Ectodermal cell (in vitro differentiated cells): ENCODE measurements around the gene FRMD6.

Experiments used
- H3K27ac ChIP-seq: 2 replicates; pipeline ENCODE4 v1.7.0; 2013; ENCODE audit warnings: mild to moderate bottlenecking, low read depth, low read length; ENCODE audit not compliant: insufficient read depth, poor library complexity, severe bottlenecking
- H3K27me3 ChIP-seq: 2 replicates; pipeline ENCODE4 v1.7.0; 2013; ENCODE audit warnings: mild to moderate bottlenecking, low read length; ENCODE audit not compliant: insufficient read depth, control insufficient read depth, poor library complexity, severe bottlenecking
- H3K36me3 ChIP-seq: one replicate; pipeline ENCODE4 v1.7.0; 2013; ENCODE audit warnings: low read length; ENCODE audit not compliant: control insufficient read depth, insufficient read depth
- H3K4me1 ChIP-seq: one replicate; pipeline ENCODE4 v1.7.0; 2013; ENCODE audit warnings: low read length; ENCODE audit not compliant: control insufficient read depth, insufficient read depth
- H3K4me3 ChIP-seq: 2 replicates; pipeline ENCODE4 v1.7.0; 2013; ENCODE audit warnings: low read depth, low read length, control low read depth; ENCODE audit not compliant: insufficient read depth
- H3K9me3 ChIP-seq: 2 replicates; pipeline ENCODE4 v1.7.0; 2013; ENCODE audit warnings: mild to moderate bottlenecking, low read length, moderate library complexity; ENCODE audit not compliant: control insufficient read depth
- WGBS, 2 experiments: methylation state at CpG; one replicate each; pipeline ENCODE4 v1.1.7; 2013; ENCODE audit warnings: missing lambda C conversion rate in 2 of 2; 5-methylcytosine and 5-hydroxymethylcytosine counted together

Gene FRMD6

GRCh38 chr14:51715250-51715649, 63.5 kb downstream of the FRMD6 start:
- no peak overlapping the region for H3K27ac ChIP-seq
- peaks cover 14% of the 10 kb centered on the region for H3K4me1 ChIP-seq
- H3K9me3 ChIP-seq = no peaks in the 10 kb centered on the region
- peaks cover 5% of the 10 kb centered on the region for H3K36me3 ChIP-seq
- H3K27me3 ChIP-seq = no peaks in the 10 kb centered on the region
- 87 to 92% methylated on average over 7 of the region's 7 CpGs for WGBS, 2 experiments
- no peak overlapping the region for H3K4me3 ChIP-seq

- WGBS, 2 experiments = 28 to 33% methylated on average over 2 of the region's 2 CpGs
- H3K27ac ChIP-seq = no peak overlapping the region
- no peak overlapping the region for H3K4me3 ChIP-seq
- H3K4me1 ChIP-seq = peaks cover 14% of the 10 kb centered on the region
- no peaks in the 10 kb centered on the region for H3K9me3 ChIP-seq
- no peaks in the 10 kb centered on the region for H3K27me3 ChIP-seq
- H3K36me3 ChIP-seq = peaks cover 10% of the 10 kb centered on the region
Measured at GRCh38 chr14:51715742-51716141, 64.0 kb downstream of the FRMD6 start.

- no peak overlapping the region for H3K27ac ChIP-seq
- H3K4me1 ChIP-seq = peaks cover 14% of the 10 kb centered on the region
- no peaks in the 10 kb centered on the region for H3K27me3 ChIP-seq
- 74 to 95% methylated on average over 4 to 6 of the region's 6 CpGs for WGBS, 2 experiments
- no peaks in the 10 kb centered on the region for H3K9me3 ChIP-seq
- H3K36me3 ChIP-seq = peaks cover 12% of the 10 kb centered on the region
- H3K4me3 ChIP-seq = no peak overlapping the region
Measured at GRCh38 chr14:51716610-51717009, 64.9 kb downstream of the FRMD6 start.

- H3K36me3 ChIP-seq = peaks cover 12% of the 10 kb centered on the region
Measured at GRCh38 chr14:51717766-51718165, 66.1 kb downstream of the FRMD6 start.

GRCh38 chr14:51719955-51720354, 68.2 kb downstream of the FRMD6 start:
- peaks cover 14% of the 10 kb centered on the region for H3K4me1 ChIP-seq
- H3K27me3 ChIP-seq = no peaks in the 10 kb centered on the region
- WGBS, 2 experiments = 93 to 94% methylated on average over 17 of the region's 17 CpGs
- no peak overlapping the region for H3K4me3 ChIP-seq
- no peak overlapping the region for H3K27ac ChIP-seq
- H3K9me3 ChIP-seq = no peaks in the 10 kb centered on the region
- H3K36me3 ChIP-seq = peaks cover 12% of the 10 kb centered on the region

More at GRCh38 chr14:51717766-51718165, 66.1 kb downstream of the FRMD6 start:
- H3K4me3 ChIP-seq = no peak overlapping the region
- peaks cover 14% of the 10 kb centered on the region for H3K4me1 ChIP-seq
- no peaks in the 10 kb centered on the region for H3K9me3 ChIP-seq
- 93 to 95% methylated on average over 3 of the region's 3 CpGs for WGBS, 2 experiments
- no peaks in the 10 kb centered on the region for H3K27me3 ChIP-seq
- H3K27ac ChIP-seq = no peak overlapping the region

GRCh38 chr14:51723990-51724389, 72.3 kb downstream of the FRMD6 start:
- Histone ChIP-seq H3K27me3 (no peaks in the 10 kb centered on the region), H3K9me3 (no peaks in the 10 kb centered on the region), H3K36me3 (peaks cover 26% of the 10 kb centered on the region), H3K4me1 (no peaks in the 10 kb centered on the region), H3K27ac (no peak overlapping the region), H3K4me3 (no peak overlapping the region)
- 93 to 95% methylated on average over 1 to 3 of the region's 3 CpGs for WGBS, 2 experiments

- Histone ChIP-seq H3K9me3 (no peaks in the 10 kb centered on the region), H3K36me3 (peaks cover 26% of the 10 kb centered on the region), H3K4me1 (no peaks in the 10 kb centered on the region), H3K4me3 (no peak overlapping the region), H3K27ac (no peak overlapping the region), H3K27me3 (no peaks in the 10 kb centered on the region)
- 98% methylated on average over 3 of the region's 3 CpGs for WGBS, 2 experiments
Measured at GRCh38 chr14:51724650-51725049, 72.9 kb downstream of the FRMD6 start.

- 94 to 100% methylated on average over 2 of the region's 3 CpGs for WGBS, 2 experiments
- Histone ChIP-seq H3K27me3 (no peaks in the 10 kb centered on the region), H3K36me3 (peaks cover 23% of the 10 kb centered on the region)
Measured at GRCh38 chr14:51725061-51725460, 73.4 kb downstream of the FRMD6 start.

GRCh38 chr14:51726166-51726899, 74.6 kb downstream of the FRMD6 start:
- H3K4me1 ChIP-seq = no peaks in the 10 kb centered on the region
- 94 to 100% methylated on average over 1 of the region's 2 CpGs for WGBS, 2 experiments
- H3K4me3 ChIP-seq = no peak overlapping the region
- H3K36me3 ChIP-seq = peaks cover 14% of the 10 kb centered on the region
- no peaks in the 10 kb centered on the region for H3K27me3 ChIP-seq
- H3K9me3 ChIP-seq = no peaks in the 10 kb centered on the region
- H3K27ac ChIP-seq = no peak overlapping the region

More at GRCh38 chr14:51725061-51725460, 73.4 kb downstream of the FRMD6 start:
- H3K4me1 ChIP-seq = no peaks in the 10 kb centered on the region
- no peaks in the 10 kb centered on the region for H3K9me3 ChIP-seq
- H3K27ac ChIP-seq = no peak overlapping the region
- H3K4me3 ChIP-seq = no peak overlapping the region

GRCh38 chr14:51727526-51727925, 75.8 kb downstream of the FRMD6 start:
- Histone ChIP-seq H3K27ac (no peak overlapping the region), H3K9me3 (no peaks in the 10 kb centered on the region), H3K27me3 (no peaks in the 10 kb centered on the region), H3K4me3 (no peak overlapping the region), H3K4me1 (no peaks in the 10 kb centered on the region), H3K36me3 (peaks cover 14% of the 10 kb centered on the region)
- WGBS, 2 experiments = 95 to 99% methylated on average over 4 to 5 of the region's 5 CpGs
